HCT116 (cell line): Measurements from ENCODE around the gene EML1.

Experiments
- CEBPB ChIP-seq: IDR thresholded peaks from 2 replicates; pipeline ENCODE4 v1.6.1; 2012; ENCODE audit warnings: low read depth
- EZH2 ChIP-seq: fragments of 200-600 bp; sonication (generic); IDR thresholded peaks from 2 replicates; pipeline ENCODE4 v1.6.1; 2017; ENCODE audit warnings: antibody characterized with exemption, mixed run types
- EZH2phosphoT487 ChIP-seq: fragments of 200-600 bp; IDR thresholded peaks from 2 replicates; pipeline ENCODE4 v1.6.1; 2018; ENCODE audit warnings: antibody characterized with exemption, borderline replicate concordance
- JUND ChIP-seq: IDR thresholded peaks from 2 replicates; pipeline ENCODE4 v1.6.1; 2012
- RAD21 ChIP-seq: IDR thresholded peaks from 2 replicates; pipeline ENCODE4 v1.6.1; 2012; ENCODE audit warnings: low read depth, mild to moderate bottlenecking
- TF ChIP-seq, protein P1 (sequence below), 3 experiments: fragments of 200-600 bp in 1 of 3; sonication (generic) in 1 of 3; IDR thresholded peaks in 2 of 3; conservative IDR thresholded peaks in 1 of 3; 2 replicates each; pipeline ENCODE4 v1.5.1; 2012 to 2017; ENCODE audit warnings: low read depth in 2 of 3, low read length in 2 of 3, antibody characterized with exemption in 1 of 3, borderline replicate concordance in 1 of 3, control low read depth in 1 of 3, mild to moderate bottlenecking in 1 of 3, mixed read lengths in 1 of 3, mixed run types in 1 of 3, moderate library complexity in 1 of 3; ENCODE audit not compliant: insufficient read depth in 1 of 3
- TF ChIP-seq, protein P2 (sequence below): IDR thresholded peaks from 2 replicates; pipeline ENCODE4 v1.6.1; 2012

DNA sequence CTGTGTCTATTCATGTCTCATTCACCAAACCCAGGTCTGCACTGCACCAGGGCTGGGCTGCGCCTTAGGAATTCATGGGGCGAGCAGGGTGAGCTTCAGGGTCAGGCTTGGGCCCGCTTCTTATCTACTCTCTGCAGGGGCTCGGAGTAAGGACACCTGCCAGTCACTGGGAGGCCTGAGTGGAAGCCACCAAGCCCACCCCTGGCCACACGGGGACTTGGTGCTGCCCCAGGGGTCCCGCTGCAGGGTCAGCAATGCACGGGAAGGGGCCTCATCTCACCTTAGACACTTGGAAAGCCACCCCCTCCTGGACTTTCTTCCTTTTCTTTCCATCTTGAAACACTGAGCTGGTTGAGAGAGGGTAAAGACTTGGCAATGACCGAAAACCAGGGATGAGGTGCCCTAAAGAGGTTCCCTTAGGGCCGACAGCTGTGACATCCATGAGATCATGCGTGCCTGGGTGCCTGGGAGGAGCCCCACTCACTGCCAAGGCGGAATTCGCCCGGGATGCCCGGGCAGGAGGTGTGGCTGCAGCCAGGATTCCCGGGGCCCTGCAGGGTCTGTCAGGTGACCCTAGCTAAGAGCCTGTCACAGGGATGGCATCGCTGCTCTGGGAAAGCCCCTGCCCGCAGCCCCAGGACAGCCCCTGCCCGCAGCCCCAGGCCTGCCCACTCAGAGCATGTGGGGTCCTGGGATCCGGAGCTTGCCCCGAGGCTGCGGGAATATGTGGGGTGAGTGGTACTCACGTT is 45.5 kb upstream of the EML1 start:
- TF ChIP-seq, protein P1, sequence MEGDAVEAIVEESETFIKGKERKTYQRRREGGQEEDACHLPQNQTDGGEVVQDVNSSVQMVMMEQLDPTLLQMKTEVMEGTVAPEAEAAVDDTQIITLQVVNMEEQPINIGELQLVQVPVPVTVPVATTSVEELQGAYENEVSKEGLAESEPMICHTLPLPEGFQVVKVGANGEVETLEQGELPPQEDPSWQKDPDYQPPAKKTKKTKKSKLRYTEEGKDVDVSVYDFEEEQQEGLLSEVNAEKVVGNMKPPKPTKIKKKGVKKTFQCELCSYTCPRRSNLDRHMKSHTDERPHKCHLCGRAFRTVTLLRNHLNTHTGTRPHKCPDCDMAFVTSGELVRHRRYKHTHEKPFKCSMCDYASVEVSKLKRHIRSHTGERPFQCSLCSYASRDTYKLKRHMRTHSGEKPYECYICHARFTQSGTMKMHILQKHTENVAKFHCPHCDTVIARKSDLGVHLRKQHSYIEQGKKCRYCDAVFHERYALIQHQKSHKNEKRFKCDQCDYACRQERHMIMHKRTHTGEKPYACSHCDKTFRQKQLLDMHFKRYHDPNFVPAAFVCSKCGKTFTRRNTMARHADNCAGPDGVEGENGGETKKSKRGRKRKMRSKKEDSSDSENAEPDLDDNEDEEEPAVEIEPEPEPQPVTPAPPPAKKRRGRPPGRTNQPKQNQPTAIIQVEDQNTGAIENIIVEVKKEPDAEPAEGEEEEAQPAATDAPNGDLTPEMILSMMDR (IDR thresholded peaks at IDR 0.05 in 2 of 3, conservative IDR thresholded peaks at IDR 0.05 in 1 of 3; ENCODE audit: borderline replicate concordance in 1 of 3, insufficient read depth in 1 of 3, low read depth in 2 of 3, low read length in 2 of 3): no peak
- no peak for TF ChIP-seq EZH2
- no peak for TF ChIP-seq JUND
- no peak for TF ChIP-seq CEBPB
- TF ChIP-seq, protein P2, sequence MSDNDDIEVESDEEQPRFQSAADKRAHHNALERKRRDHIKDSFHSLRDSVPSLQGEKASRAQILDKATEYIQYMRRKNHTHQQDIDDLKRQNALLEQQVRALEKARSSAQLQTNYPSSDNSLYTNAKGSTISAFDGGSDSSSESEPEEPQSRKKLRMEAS: no peak
- TF ChIP-seq EZH2phosphoT487: no peak
- TF ChIP-seq RAD21: no peak
